Tibial nerve (tissue), 3 donors: ENCODE measurements around the gene CAPN8.

Source experiments
- EP300 ChIP-seq, 2 donors: sonication (generic); formaldehyde crosslinking; IDR thresholded peaks; one replicate each; pipeline ENCODE4 v1.6.1; 2017; ENCODE audit warnings: antibody characterized with exemption in 2 of 2, mild to moderate bottlenecking in 1 of 2
- POLR2A ChIP-seq, 2 donors: fragments of 450-650 bp; IDR thresholded peaks; one replicate each; pipeline ENCODE4 v1.6.1; 2017; ENCODE audit warnings: antibody characterized with exemption in 2 of 2, mild to moderate bottlenecking in 2 of 2, moderate library complexity in 2 of 2

DNA sequence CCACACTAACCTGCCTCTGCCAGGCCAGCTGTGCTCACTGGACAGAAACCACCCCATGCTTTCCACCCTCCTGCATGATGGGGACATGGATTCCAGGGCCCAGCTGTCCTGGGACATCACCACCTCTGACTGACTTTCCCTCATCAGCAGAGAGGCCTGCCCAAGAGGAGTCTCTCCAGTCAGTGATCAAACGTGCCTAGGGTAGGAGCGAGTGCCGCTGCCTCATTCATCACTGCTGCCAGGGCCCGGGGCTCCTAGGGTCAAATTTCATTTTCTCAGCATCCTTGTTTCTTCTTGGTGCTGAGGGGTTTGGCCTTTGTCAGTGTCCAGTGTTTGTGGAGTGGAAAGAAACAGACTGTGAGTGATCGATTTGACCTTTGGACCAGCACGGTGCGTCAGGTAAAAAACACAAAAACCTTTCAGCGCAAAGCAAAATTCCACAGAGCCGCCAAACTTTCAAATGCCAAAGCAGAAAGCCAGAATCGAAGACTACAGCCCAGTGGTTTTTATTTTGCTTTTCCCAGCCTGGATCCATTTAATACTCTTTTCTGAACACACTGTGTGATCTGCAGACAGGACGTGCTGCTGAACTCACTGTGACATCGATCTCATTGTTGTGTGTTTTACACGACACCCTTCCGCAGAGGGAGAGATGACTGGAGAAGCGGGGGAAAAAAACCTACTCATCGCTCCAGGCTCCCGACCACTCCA is 43.2 kb downstream of the CAPN8 start:
- no peak for TF ChIP-seq POLR2A (IDR thresholded peaks at IDR 0.05)
- no peak for TF ChIP-seq EP300 (IDR thresholded peaks at IDR 0.05)
